Islet precursor cell (in vitro differentiated cells): ENCODE data around the gene SLIT3.

Experiments
- DNase-seq: peaks from one replicate; pipeline ENCODE4 v3.0.0-alpha.2; 2018

The SLIT3 gene

DNA sequence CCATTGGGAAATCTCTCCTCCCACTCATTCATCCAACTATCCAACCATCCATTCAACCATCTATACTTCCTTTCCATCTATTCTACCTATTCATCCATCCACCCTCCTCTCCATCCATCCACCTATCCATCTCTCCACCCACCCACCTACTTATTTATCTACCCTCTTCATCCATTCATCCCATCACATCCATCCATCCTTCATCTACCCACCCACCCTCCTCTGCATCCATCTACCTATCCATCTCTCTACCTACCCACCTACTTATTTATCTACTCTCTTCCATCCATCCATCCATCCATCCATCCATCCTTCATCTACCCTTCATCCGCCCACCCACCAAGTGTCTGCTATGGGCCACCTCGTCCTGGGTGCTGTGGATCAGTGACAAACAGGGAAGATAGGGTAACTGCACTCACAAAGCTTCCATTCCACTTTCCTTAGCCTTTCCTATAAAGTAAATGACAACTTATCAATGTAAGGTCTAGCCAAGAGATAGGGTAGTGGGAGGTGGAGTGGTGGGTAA is 625.0 kb downstream of the SLIT3 start:
- no peak for DNase-seq

DNA sequence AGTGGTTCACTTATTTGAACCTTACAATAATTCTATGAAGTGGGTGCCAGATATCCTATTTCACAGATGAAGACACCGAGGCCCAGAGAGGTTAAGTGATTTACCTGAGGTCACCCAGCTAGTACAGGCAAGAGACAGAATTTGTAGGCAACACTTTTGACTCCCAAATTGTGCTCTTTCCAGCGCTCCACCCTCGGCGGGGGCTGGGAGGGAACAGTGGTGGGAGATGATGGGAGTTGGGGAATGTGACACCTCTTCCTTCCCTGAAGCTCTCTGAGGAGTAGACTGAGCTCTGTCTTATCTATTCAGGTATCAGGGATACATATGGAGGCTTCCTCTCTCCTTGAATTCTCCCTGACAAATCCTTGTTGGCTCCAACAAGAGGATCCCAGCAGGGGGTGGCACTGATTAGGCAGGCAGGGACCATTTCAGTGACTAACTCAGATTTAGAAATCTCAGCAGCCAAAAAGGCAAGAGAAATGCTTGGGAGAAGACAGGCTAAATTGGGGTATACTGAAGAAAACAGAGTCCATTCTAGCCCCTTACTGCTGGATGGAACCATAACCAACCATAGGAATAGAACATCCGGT is 626.0 kb downstream of the SLIT3 start:
- no peak for DNase-seq

DNA sequence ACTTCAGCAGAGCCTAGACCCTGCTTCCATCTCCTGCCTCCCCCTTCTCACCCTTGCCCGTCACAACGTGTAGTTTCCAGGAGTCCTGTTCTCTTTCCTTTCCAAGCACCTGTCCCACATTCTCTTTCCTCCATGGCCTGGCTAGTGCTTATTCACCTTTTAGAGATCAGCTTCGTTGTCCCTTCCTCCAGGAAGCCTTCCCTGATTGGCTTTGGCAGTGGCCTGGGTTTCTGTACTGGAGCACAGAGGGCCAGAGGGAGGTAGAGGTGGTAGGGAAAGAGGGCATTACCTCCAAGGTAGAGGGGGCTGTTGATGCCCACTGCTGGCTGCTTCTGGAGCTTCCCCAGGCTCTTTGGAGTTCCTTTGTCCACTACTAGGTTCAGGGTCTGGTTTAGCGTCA is 628.1 kb downstream of the SLIT3 start:
- no peak for DNase-seq

DNA sequence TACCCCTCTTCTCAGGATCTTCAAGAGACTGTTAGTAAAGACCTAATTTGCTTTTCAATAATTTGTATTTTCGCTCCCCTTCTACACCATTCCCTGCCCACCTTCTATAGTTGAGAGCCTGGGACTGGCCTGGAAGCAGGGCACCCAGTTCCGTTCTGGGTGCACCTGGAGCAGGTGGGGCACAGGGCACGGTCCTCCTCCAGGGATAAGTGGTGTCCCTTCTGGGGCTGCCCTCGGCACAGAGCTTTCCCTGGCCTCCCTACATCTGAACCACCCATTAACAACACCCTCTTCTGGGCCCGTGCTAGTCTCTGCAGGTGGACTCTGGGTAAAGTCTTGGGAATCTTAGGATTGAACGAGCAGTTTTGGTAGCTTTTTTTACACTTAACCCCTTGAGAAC is 628.9 kb downstream of the SLIT3 start:
- no peak for DNase-seq

DNA sequence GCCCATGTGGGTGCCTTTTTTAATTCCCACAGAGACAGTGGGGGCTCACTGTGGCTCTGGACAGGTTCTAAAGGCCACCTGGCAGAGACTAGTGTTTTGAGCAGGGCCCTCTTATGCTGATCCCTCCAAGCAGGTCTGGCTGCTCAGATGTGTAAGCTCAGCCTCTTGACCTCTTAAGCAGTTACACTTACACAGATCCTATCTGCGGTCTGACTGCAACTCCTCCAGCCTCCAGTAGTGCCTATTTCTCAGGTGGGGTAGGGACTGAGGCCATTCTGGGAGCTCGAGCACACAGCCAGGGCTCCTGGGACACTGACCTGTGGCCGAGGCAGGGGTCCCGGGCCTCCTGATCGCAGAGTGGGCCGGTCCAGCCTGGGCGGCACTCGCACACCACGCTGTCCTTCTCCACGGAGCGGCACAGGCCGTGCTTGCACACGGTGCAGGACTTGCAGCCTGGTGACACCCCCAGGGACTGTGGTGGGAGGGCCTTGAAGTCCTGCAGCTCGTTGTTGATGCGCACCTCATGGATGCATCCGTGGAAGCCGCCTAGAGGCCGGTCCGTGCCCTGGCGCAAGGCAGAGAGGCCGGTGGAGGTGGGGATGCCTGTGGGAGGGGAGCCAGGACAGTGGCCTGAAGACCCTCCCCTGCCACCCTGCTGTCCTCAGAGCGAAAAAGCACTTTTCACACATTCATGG is 629.9 kb downstream of the SLIT3 start:
- DNase-seq: peak; percentile 80

DNA sequence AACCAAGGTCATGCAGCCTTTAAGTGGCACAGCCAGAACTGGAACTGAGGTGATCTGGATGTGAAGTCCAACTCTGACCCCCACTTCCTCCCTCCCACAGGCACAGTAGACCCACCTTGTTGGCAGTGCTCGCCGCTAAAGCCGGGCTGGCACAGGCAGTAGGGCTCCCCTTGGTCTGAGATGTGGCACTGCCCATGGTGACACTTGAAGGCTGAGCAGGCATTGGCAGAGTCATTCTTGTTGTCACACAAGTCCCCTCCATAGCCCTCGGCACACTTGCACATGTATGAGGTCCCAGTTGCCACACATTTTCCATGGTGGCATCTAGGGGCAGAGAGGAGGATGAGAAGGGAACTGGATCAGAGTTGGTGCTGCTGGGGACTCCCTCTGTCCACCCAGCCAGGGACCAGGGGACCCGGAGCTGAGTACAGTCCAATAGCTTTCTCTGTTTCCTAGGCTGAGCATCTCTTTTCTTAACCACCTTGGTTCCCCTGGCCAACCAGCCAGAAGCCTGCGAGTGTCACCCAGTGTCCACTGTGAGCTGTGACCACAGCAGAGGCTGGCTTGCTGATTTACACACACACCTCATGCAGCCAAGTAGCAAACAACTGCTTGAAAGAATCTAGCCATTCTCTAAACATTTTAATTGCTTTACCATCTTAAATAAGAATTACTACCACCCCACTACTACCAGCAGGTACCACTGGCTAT is 631.1 kb downstream of the SLIT3 start:
- no peak for DNase-seq

DNA sequence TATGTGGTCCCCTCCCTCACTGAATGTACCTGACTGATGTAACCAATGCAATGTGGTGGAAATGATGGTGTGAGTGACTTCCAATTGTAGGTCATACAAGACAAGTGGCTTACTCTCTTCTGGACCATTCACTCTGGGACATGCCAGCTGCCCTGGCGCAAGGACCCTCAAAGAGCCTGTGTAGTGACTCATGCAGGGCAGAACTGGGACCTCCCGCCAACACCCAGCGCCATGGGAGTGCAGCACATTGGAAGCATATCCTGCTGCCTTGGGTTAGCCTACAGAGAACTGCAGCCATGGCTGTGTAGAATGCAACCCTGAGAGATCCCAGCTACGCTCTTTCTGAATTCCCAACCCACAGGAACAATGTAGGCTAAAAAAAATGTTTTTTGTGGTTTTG is 631.8 kb downstream of the SLIT3 start:
- no peak for DNase-seq

DNA sequence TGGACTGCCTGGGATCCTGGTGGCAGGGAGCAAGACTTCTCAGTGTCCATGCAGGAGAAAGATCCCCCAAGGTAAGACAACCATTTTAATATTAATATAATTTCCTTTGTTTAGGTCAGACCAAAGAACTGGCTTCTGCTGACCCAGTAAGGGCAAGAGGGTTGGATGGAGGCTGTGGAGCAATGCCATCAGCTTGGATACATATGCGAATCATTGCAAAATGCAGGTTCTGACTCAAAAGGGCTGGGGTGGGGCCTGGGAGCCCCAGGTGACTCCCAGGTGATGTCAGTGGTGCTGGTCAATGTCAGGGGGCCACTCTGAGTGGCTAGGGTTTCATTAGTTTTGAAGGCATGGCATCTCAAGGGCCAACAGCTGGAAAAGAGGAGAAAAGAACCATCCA is 632.9 kb downstream of the SLIT3 start:
- DNase-seq: no peak

DNA sequence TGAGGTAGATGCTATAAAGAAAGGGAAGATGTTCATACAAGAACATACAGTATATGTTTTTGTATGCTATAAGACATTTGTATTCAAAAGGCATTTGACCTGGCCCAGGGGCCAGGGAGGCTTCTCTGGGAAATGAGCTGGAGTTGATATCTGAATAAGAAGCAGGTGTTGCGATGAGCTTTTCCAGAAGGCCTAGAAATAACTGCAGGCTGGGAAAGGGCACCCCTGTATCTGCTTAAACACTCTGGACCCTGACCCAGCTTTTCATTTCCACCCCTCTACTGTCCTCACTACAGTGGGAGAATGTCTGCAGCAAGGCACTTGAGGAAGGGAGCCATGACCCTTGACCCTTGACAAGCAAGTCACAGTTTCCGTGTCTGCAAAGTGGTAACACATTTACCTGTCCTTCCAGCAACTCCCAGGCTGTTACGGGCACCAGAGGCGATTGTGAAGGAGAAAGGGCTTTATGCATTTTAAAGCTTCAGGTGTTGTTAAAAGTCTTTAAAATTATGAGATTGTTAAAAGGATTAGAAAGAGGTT is 633.6 kb downstream of the SLIT3 start:
- no peak for DNase-seq

DNA sequence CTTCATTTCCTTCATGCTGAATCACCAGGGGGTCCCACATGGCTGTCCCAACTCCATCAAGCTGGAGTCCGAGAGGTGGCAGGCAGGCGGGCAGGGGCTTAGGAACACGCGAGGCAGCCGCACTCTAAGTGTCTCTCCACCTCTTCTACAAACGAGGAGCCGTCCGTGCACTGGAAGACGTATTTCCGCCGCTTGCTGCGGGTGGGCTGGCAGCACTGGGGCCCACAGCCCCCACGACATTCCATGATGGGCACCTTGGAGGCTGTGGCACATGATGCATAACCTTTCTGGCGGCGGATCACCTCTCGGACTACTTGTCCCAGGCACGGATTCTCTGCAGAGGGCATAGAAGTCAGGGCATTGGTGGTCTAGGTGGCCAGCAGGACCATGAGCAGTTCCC is 634.6 kb downstream of the SLIT3 start:
- peak; percentile 34 for DNase-seq

DNA sequence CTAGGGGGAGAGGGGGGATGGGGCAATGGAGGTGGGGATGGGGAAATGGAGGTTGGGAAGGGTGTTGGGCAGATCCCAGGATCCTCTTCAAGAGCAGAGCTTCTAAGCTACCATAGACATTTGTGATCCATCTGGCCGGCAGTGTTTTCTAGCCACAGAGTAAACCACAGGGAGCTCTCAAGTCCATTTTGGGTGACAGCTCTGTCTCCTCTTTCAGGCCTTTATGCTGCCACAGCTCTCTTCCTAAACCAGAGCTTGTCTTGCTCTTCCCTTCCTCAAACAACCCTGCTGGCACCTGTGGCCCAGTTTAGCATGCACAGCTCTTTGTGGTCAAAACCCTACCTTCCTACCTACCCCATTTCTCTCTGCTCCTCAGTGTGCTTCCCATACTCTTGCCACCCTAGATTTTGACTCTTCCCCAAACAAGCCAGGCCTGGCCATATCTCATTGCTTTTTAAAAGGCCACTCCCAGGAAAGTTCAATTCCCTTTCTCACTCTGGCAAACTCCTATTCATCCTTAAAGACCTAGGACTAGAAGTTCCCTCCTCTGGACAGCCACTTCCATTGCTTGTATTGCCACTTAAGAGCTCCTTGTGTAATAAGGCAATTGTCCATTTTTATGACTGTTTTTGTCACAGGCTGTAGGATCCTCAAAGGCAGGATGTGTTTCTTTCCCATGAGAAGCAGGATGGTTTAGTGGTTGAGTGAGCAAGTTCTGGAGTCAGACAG is 637.5 kb downstream of the SLIT3 start:
- DNase-seq: peak; percentile 27

DNA sequence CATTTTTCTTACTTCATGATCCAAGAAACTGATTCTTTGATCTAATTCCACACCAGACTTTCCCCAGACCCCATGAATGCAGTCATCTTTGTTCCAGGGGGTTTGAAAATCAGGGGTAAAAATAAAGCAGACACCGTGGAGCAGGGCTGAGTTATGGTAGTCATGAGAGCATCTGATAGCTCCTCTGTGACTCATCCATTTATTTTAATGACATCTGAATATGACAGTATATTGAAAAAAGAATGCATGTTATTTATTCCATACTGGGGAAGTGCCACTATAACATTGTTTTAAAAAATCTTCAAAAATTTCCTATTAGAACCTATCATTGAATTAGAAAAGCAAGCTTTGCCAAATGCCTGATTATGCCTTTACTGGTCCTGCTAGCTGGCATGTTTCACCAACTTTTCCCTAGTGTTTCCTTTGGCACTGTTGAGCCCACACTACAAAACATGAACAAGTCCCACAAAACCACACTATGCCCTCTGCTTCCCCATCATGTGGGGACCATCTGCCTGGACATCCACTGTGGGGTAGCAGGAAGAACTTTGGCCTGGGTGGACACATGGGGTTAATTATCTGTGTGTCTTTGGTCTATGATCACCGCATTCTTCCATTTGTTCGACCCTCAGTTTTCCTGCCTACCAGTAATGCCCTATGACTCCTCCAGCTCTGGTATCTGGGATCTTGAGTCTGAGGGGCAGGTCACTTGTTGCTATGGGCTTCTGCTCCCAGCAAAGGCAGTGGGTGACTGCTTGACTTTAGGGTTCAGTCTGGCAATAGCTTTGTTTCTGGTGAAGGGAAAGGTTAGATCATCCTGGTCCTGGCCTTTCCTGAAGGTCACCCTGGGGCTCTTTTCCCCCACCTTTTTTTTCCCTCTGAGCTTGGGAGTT is 639.1 kb downstream of the SLIT3 start:
- DNase-seq: peak; percentile 42

DNA sequence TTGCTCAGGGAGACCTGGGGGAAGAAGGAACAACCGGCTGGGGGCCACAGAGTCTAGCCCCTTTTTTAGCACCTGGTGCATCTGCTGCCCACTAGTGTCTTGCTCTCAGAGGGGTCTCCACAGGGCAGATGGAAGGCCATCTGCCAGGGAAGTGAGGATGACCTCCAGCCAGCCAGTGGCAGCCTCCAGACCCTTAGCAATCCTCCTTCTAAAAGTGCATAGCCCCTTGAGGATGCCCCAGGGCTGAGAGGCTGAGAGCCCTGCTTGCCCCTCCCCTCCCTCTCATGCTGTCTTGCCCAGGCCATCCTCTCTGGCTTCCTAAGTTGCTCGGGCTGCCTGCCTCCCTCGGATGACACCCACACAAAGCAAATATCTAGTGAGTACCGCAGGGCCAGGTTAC is 640.2 kb downstream of the SLIT3 start:
- DNase-seq: peak; percentile 49

DNA sequence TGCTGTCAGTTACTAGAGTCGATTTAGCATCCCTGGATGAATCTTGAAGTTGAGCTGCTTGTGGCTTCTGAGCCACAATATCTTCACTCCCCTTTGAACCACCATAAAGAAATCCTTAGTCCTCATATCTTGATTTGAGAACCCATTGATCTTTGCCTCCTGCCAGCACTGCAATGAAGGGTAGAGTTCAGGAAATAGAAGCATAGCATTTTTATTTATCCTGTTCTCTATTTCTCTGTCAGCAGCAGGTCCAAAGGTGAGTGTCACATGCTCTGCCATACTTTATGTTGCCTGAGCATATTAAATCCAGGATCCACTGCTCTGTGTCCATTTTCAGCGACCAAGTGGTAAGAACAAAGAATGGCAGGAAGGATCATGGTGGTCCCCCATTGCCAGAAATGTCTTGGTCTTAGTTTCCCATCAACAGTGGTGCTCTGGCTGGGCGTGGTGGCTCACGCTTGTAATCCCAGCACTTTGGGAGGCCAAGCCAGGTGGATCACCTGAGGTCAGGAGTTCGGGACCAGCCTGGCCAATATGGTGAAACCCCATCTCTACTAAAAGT is 641.6 kb downstream of the SLIT3 start:
- no peak for DNase-seq

DNA sequence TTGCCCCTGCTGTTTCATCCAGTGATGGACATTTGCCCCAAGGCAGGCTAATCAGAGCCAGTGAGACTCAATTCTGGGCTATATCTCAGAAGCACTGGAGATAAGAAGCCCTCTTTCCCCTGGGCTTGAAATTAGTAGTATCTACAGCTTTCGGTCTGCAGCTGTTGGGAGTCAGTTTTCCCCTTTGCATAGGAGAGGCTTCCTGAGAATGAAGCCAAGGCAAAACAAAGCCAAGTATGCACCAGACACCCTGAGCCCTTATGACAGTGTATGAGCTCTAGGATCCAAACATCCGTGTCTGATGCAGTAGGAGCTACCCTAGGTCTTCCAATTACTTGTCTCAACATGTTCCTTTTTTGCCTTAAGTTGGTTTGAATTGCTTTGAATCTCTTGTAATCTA is 642.5 kb downstream of the SLIT3 start:
- no peak for DNase-seq

DNA sequence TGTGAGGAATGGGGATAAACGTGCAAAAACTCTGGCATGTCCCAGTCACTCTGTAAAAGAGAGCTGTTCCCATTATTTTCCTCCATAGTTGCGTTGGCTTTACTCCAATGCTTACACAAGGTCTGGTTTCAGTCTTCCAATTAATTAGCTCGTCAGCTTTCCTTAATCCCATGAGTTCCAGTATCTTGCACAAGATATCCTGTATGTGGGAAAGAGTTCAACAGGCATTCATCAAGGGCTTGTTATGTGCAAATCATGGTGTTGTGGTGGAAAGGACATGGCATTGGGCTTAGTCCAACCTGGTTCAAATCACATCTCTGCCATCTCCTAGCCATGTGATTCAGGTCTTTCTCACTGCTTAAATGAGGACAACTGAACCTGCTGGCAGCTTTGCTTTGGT is 644.3 kb downstream of the SLIT3 start:
- no peak for DNase-seq

DNA sequence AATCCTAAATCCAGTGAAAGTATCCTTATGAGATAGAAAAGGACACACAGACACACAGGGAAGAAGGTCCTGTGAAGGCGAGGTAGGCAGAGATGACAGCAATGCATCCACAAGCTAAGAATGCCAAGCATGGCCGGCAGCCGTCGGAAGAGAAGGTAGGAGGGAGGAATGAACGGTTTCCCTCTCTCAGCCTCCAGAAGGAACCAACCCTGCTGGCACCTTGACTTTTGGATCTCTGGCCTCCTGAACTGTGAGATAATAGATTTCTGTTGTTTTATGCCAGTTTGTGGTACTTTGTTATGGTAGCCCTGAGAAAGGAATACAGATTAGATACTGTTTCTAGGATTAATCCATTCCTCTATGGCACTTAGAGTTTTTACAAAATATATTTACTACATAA is 645.6 kb downstream of the SLIT3 start:
- peak; percentile 35 for DNase-seq

DNA sequence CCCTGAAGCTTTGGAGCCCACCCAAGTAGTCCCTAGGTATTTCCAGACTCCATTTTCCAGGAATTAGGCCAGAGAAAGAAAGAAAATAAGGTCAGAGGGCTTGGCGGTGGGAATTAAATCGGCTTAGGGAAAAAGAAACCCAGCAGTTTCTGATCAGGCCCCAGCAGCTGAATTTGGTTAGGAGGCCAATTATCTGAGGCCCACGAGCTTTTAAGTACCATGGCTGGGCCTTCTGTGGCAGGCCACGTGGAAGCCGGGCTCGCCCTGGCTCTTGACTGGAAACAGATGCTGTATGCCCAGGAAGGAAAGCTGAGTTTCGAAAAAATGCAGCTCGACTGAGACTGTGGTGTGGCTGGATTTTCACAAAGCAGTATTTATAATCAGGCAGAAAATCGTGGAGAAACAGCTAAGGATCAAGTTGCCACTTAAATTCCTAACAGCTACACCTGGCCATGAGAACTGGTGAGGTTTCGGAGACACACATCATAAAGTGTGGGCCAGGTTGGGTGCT is 646.7 kb downstream of the SLIT3 start:
- peak; percentile 40 for DNase-seq

DNA sequence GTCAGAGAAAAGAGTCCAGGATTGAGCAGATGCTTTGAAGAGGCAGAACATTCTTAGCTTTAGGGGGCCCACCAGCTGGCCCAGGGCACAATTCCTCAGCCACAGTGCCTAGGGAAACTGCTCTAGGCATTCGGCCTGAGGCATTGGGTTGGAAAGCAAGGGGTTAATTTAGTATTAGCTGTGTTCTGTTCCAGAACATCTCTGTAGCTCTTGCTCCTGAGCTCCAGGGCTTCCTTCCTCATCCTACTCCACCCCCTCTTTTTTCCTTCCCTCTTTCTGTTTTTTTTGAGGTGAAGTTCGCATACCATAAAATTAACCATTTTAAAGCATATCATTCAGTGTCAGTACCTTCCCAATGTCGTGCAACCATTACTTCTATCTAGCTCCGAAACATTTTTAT is 647.3 kb downstream of the SLIT3 start:
- DNase-seq: peak; percentile 31

DNA sequence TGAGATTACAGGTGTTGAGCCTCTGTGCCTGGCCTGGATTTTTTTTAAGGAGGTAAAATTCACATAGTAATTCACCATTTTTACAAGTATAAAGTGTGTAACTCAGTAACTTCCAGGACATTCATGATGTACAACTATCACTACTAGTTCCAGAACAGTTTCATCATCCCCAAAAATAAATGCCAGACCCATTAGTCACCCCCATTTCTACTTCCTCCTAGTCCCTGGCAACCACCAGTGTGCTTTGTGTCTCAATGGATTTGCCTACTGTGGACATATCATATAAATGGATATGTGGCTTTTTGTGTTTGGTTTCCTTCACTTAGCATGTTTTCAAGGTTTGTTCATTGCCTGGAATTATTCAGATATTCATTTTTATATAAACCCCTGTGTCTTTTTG is 649.3 kb downstream of the SLIT3 start:
- DNase-seq: no peak

DNA sequence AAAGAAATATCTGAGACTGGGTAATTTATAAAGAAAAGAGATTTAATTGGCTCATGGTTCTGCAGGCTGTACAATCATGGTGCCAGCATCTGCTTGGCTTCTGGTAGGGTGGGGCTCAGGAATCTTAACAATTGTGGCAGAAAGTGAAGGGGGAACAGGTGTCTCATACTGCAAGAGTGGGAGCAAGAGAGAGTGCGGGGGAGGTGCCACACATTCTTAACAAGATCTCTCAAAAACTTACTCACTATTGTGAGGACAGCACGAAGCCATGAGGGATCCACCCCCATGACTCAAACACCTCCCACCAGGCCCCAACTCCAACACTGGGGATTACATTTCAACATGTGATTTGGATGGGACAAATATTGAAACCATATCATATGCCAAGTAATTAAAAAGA is 651.6 kb downstream of the SLIT3 start:
- DNase-seq: no peak

DNA sequence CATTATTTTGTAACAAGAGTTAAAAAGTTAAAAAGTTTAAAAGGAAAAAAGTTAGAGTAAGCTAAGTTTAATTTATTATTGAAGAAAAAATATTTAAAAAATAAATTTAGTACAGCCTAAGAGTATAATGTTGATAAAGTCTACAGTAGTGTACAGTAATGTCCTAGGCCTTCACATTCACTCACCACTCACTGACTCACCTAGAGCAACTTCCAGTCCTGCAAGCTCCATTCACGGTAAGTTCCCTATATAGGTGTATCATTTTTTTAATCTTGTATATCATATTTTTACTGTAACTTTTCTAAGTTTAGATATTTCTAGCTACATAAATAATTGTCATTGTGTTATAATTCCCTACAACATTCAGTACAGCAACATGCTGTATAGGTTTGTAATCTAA is 652.4 kb downstream of the SLIT3 start:
- DNase-seq: no peak
